Gastrocnemius medialis (tissue), 4 donors: Measurements from ENCODE around the gene SUPT20HL1.

Source experiments
- POLR2A ChIP-seq, 2 donors: fragments of 450-650 bp; IDR thresholded peaks; one replicate each; pipeline ENCODE4 v1.6.1; 2017; ENCODE audit warnings: antibody characterized with exemption in 2 of 2, mild to moderate bottlenecking in 2 of 2, moderate library complexity in 2 of 2
- TF ChIP-seq, protein P1 (sequence below), 5 experiments: fragments of 450-650 bp in 3 of 5; fragments of 200-600 bp in 2 of 5; sonication (generic) in 2 of 5; IDR thresholded peaks in 4 of 5; conservative IDR thresholded peaks in 1 of 5; 1 replicate in 4 of 5; 2 replicates in 1 of 5; pipeline ENCODE4 v1.5.1; 2016 to 2019; ENCODE audit warnings: antibody characterized with exemption in 5 of 5, mild to moderate bottlenecking in 3 of 5, moderate library complexity in 3 of 5

- no peak for TF ChIP-seq POLR2A (IDR thresholded peaks at IDR 0.05)
- TF ChIP-seq, protein P1, sequence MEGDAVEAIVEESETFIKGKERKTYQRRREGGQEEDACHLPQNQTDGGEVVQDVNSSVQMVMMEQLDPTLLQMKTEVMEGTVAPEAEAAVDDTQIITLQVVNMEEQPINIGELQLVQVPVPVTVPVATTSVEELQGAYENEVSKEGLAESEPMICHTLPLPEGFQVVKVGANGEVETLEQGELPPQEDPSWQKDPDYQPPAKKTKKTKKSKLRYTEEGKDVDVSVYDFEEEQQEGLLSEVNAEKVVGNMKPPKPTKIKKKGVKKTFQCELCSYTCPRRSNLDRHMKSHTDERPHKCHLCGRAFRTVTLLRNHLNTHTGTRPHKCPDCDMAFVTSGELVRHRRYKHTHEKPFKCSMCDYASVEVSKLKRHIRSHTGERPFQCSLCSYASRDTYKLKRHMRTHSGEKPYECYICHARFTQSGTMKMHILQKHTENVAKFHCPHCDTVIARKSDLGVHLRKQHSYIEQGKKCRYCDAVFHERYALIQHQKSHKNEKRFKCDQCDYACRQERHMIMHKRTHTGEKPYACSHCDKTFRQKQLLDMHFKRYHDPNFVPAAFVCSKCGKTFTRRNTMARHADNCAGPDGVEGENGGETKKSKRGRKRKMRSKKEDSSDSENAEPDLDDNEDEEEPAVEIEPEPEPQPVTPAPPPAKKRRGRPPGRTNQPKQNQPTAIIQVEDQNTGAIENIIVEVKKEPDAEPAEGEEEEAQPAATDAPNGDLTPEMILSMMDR (IDR thresholded peaks at IDR 0.05 in 4 of 5, conservative IDR thresholded peaks at IDR 0.05 in 1 of 5) = no peak
Observed at GRCh38 chrX:24325231-24325630, 35.2 kb upstream of the SUPT20HL1 start.
